NCI-H2227 treated with DMSO at 0.1 percent for 48 hours (cell line): Measurements from ENCODE around the gene ADGRL2.
A peak's percentile ranks its signal among the peaks of the same experiment; 100 is the strongest.
"Not testable (repeated sequence)": the region's sequence is repeated elsewhere in the genome, so short reads cannot be mapped to it uniquely, and the experiment has no call there.

ENCODE experiments used
- DNase-seq: peaks from one replicate; lab custom pipeline; 2025; lab: John Stamatoyannopoulos, UW

ADGRL2 gene

DNA sequence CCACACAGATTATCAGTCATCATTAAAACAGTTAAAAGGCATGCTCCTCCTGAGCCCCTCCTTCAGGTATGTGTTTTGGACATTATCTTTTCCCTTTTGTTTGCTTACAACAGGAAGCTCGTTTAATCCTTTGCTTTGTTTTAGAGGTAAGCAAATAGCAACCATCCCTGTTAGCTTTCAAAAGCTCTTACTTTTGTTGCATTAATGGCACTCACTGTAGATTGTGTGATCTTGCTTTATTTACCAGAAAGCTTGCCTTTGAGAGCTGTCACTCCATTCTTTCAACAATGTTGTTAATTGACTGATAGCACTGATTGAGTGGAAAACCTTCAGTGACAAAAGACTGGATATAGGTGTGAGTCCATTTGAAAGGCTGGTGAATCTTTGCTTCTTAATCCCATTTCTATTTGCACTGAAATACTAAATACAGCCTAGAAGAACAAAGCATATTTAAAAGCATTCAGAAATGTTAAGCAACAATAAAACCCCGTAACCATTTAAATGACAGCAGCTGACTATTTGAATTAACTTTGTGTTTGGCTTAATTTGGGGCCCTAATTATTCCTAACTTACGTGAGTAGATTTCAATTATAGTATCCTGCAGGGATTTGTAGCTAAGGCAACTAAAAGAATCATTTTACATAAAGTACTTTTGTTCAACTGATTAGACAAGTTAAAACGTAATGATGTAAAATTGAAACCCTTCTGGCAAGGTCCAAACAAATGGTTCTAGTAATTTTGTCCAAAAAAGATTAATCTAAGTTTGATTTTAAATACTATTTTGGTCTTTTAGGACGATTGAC, 48.3 kb downstream of the ADGRL2 start:
- no peak for DNase-seq

DNA sequence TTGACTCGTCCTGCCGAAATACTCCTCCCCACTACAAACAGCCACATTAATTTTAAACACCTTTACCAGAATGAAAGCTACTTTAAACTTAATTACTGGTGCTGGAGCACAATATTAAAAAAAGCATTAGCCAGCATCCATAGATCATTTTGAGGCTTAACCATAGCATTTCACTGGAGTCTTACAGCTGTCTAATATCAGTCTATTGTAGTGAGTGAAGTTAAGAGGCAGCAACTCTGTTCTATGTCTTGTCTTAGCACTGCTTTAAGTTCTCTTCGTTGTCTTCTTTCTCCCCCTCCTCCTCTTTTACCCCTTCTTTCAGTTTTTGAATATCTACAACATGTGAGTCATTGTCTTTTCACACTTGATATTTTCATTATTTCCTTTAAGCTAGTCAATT, 49.3 kb downstream of the ADGRL2 start:
- no peak for DNase-seq

DNA sequence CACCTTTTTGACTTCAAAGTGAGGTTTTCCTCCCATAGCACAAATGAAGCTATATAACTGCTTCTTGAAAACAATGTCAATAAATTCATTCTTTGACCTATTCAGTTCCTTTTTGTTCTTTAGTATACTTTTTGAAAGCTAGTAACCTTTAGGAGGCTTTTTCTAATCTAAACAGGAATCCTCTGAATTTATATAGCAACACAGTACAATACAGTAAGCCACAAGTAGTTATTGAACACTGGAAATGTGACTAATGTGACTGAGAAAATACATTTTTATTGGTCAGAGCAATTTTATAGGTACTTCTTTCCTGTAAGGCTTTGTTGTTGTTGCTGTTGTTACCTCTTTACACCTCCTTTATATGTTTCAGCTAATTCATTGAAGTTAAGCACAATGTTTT, 49.8 kb downstream of the ADGRL2 start:
- DNase-seq, result no peak

DNA sequence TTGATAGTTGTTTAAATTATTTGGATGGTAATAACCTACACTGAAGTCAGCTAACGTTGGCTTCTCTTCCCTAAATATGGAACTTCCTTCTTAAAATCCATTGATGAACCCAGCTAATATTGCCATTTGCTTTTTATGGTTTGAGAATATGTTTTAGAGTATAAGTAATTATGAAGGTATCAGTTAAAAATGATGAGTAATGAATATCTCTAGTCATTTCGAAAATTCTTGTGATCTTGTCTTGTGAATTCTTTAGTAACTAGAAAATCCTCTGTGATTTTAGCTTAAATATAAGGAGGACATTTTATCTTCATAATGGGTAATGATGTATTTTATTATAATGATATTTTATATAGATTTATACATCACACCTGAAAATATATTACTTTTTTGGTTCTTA, 50.5 kb downstream of the ADGRL2 start:
- no peak for DNase-seq

DNA sequence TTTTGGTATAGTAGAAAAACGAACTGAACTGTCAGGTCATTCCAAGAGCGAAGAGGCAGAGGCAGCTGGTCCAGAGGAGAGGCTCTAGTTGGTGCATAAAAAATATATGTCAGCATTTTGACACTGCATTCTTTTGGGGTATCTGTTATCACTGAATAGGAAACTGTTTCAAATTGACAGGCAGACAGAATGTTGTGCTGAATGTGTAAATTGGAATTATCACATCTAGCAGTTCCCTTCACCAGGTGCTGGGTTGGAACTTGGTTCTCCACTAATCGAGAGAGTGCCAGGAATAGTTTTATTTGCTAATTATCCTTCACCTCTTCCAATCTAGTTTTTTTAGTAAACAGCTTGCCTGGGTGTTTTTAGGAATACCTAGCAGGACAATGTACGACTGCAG, 52.2 kb downstream of the ADGRL2 start:
- no peak for DNase-seq

DNA sequence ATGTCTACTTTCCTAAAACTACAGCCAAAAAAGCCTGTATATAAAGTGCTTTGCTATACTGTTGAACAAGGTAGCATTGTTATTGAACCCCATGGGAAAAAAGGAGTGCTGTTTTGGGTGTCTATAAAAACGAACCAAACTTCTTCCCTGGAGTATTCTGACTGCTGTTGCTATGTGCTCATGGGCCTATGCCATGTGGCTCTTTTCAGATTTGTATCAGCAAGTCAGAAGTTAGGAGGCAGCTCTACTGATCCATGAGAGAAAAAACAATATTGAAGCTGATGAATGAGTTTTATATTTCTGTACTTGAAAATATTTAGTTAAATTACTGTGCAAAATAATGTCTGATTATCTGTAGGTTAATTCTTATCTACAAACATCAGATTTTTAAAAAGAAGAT, 66.5 kb downstream of the ADGRL2 start:
- no peak for DNase-seq

DNA sequence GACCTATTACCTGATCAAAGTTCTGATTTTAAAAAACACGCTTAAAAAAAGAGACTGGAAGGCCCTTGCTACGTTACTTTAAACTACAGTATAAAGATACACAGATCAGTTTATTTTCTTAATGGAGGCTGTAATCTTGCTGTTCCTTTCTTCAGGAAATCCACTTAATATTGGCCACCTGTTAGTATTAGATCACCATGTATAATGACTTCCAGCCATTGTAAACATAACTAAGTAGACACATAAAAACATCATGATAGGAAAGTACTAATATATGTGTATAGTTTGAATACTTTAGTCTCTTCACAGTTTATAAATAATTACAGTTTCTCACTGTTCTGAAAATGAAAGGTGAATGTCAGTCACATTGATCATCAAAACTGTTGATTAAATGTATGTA, 68.6 kb downstream of the ADGRL2 start:
- DNase-seq, result no peak

DNA sequence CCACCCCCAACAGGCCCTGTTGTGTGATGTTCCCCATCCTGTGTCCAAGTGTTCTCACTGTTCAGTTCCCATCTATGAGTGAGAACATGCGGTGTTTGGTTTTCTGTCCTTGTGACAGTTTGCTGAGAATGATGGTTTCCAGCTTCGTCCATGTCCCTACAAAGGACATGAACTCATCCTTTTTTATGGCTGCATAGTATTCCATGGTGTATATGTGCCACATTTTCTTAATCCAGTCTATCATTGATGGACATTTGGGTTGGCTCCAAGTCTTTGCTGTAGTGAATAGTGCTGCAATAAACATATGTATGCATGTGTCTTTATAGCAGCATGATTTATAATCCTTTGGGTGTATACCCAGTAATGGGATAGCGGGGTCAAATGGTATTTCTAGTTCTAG, 70.4 kb downstream of the ADGRL2 start:
- not testable (repeated sequence) for DNase-seq

DNA sequence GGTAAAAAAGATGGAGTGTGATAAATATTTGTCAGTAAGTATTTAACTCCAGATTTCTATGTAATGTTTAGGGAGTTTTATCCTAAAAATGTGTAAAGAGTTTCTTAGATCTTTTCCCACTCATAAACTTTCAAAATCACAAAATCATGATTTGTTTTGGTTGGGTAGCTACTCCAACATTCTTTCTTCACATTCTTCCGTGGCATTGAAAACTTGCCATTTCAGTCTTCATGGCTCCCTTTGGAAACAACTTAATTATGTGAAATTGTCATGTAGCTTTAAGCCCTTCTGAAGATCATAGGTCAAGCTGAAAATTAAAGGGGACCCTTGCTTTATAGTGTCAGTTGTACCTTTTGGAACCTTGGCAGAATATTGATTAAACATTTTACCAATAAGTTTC, 73.2 kb downstream of the ADGRL2 start:
- DNase-seq, result no peak

DNA sequence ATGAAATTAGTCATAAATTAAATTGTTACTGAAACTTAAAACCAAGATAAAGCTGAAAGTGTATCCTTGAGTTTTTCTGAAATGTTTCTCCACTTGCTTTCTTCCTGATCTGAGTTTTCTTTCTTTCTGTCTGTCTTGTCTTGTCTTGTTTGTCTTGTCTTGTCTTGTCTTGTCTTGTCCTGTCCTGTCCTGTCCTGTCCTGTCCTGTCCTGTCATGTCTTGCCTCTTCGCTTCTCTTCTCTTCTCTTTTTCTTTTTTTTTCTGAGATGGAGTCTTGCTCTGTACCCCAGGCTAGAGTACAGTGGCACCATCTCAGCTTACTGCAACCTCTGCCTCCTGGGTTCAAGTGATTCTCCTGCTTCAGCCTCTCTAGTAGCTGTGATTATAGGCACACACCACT, 73.7 kb downstream of the ADGRL2 start:
- no peak for DNase-seq

DNA sequence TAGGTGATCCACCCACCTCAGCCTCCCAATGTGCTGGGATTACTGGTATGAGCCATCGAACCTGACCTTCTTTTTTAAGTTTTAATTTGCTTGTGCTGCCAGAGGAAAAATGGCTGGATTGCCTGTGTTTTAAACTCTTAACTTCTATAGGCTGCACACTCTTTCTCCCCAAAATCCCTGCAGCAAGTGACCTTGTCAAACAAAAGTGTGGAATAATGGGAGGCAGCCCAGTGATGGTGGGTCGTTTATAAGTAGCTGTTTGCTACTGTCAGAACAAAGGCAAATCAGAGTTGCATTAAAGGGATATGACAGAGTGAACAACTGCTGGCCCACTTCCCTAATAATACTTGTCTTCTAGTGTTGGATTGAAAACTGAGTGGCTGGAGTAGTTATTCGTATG, 74.2 kb downstream of the ADGRL2 start:
- DNase-seq, result no peak

DNA sequence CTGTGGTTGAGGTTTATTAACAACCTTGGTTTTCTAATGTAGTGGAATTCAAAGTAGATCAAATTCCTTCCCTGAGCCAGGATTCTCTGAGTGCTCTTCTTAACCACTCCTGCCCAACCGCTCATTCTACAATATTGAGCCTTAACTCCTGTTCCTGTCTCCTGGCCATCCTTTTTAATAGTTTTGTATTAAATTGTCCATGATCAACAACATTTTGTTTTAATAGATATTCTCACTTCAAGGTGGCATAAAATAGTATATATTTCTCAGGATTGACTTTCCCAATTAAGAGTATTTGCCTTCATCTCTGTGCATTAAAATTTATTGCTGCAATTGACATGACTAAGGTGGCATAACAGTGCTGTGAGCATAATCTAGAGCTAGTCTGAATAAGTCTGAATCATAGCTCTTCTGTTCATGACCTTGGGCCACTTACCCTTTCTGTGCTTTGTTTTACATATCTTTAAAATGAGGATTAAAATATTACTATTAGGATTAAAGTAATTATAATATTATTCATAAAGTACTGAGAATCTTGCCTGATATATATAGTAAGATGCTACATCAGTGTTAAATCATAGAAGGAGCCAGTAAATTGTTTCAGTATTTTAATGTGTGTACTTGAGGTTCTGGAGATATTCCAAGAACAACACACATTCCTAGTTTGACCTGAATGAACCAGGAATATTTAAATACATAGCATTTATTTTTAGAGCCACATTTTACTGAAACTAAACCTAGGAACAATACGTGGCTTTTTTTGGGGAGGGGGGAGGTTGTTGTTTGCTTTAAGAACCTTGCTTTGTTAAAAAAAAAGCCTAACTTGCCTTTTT, 76.4 kb downstream of the ADGRL2 start:
- DNase-seq, result no peak

DNA sequence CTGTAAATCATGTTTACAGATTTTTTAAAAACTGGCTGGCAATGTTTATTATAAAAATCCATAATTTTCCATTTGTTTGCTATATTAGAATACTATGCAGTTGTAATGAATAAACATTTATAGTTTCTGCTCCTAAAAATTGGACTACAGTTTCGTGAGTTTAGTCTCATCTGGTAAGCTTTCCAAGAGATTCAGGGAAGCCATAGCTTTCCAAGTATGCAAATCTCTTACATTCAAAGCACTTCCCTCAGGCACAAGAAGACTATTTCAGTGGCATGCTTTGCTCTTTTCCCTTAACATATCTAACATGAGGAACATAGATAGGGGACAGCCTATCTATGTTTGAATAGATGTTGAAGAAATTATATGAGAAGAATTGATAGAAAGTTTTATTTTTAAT, 77.2 kb downstream of the ADGRL2 start:
- DNase-seq, result no peak

DNA sequence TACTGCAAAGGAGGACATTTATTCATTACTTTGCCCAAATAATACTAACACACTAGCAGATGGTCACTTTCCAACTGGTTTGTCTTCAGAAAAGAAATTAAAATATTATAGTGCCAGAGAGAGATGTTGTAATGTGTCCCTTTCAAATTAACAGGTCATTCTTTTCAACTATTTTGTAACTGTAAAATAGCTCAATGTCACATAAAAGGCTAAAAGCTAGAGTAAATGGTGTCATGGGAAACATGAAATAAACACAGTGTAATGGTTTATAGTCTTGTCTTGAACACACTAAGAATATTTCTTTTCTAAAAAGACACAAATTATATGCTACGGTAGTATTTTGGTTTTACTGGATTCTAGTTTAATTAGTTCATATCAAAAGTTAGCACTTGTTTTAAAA, 77.8 kb downstream of the ADGRL2 start:
- no peak for DNase-seq

DNA sequence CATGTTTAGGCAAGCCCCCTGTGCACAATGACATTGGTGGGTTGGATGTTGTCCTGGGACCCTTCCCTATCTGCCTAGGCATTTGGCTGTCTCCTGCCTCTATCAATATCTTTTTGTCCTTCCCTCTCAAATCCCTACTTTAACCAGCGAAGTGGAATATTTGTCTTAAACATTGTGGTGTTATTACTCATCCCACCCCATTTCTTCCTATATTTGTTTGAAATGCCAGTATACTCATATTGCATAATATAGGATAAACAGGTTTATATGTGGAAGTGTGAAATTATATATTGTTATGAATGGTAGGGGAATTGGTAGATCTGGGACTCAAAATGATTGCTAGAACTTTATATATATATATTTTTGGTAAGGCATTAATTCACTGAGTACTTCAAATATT, 80.0 kb downstream of the ADGRL2 start:
- DNase-seq, result no peak

DNA sequence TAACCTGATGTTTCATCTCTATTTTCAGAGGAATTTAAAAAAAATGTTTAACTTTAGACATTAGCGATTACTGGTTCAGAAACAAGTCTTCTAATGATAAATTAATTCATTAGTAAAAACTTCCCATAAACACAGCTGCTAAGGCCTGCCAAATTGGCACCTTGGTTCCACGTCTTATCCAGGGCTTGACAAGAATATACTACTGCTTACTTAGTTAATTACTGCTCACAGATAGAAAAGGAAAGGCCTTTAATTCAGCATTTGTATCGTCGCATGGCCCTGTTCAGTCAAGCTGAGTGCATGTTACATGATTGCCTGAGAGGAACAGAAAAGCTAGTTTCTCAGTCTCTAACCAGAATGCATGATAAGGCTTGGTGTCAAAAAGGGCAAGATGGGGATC, 84.6 kb downstream of the ADGRL2 start:
- DNase-seq, result no peak

DNA sequence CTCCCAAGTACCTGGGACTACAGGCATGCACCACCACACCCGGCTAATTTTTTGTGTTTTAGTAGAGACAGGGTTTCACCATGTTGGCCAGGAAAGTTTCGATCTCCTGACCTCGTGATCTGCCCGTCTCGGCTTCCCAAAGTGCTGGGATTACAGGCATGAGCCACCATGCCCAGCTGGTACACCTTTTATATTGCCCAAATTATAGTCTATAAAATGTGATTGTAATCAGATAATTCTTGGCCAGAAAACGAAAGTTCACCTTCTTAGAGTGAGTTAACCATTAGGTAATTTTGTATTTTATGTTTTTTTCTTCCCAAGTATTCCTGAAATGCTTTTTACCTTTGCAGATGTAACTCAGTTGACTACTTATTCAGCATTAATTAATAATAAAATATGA, 85.6 kb downstream of the ADGRL2 start:
- DNase-seq, result not testable (repeated sequence)

DNA sequence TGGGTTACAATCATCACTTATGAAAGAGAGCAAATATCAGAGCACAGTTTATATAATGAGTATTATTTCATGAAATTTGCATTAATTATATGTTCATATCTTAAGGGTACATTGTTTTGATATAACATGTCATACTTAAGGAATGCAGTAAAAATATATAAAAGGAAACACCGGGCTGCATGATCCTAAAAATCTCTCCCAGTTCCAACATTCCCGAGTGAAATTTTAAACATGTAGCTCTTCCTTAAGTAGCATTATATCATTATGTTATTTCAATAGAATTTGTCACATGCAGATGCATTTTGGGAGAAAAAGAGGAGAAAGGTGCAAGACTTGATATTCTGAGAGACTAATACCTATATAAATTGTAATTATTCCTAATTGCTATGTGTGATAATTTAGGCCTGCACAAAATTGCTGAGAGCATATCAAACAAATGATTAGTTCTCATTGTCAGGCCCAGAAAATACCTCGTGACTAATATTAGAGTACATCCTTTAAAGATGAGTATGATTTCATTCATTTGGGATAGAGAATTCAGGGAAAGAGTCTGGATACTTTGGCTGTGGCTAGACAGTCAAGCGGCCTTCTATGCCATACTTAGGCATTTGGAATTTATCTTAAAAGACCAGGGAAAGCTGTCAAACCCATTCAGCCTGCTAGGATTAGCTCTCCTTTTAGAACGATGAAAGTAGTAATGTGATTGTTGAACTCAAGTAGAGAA, 86.8 kb downstream of the ADGRL2 start:
- no peak for DNase-seq

DNA sequence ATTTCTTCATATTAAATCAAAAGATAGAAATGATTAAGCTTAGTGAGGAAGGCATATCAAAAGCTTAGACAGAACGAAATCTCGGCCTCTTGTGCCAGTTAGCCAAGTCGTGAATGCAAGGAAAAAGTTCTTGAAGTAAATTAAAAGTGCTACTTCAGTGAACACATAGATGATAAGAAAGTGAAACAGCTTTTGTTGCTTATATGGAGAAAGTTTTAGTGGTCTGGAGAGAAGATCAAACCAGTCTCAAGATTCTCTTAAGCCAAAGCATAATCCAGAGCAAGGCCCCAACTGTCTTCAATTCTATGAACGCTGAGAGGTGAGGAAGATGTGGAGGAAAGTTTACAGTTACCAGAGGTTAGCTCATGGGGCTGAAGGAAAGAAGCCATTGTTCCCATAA, 88.4 kb downstream of the ADGRL2 start:
- DNase-seq, result no peak

DNA sequence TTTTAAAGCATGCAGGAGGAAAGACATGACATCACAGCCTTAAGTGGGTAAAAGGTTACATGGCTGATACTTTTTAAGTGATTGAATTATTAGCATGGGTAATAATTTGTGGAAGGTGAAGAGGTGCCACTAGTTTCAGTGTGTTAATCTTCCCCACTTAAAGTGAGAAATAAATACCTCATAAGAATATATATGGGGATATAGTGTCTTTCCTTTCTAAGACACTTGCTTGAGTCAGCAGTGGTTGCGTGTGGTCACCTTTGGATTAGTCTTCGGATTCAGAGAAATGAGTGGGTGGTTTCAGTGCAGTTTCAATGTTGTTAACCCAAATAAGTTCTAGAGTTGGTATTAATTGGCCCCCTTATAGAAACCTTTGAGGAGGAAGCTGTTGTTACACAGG, 94.1 kb downstream of the ADGRL2 start:
- no peak for DNase-seq

DNA sequence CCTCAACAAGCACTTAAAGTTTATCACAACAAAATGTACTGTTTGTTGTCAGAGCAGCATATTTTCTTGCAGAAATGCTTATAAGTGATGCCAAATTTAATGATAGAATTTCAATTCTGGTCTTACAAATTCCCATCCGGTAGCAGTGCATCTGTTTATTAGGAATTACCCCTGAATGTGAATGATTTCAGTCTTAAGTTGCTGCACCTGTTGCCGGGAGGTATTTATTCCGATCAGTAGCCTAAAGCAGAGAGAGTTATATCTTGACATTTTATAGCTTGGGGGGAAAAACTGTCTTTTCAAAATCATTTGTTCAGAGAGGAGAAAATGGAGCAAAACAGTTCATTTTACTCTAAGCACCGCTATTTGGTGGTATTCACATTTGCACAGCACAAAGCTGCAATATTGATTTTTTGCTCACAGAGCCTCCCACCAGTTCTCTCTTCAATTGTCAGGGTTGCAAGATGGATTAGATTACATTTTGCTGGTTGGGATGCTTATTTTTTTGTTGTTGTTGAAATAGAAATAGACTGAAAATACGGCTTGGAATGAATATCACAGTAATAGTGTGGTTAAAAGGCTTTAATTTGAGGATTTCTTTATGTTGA, 98.6 kb downstream of the ADGRL2 start:
- DNase-seq, result peak; percentile 20

DNA sequence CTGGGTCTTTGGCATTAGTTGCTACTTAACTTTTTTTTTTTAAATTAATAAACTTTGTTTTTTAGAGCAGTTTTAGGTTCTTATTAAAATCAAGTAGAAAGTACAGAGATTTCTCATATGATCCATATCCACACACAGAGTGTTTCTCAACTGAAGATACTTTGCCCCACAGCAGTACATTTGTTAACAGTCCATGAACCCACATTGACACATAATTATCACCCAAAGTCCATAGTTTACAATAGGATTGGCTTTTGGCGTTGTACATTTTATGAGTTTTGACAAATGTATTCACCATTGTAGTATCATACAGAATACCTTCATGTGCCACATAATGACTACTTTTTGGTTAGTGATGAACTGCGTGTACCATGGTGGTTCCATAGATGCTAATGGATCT, 106.8 kb downstream of the ADGRL2 start:
- DNase-seq, result no peak
